Measurements from ENCODE around the gene NCOR2. TPM values are rescaled to one million over a fixed set of nuclear protein-coding genes. Genes with fewer than 3 reads are reported as not detected.

Gene NCOR2
- total RNA-seq, 8 experiments from 2014 or later = 17.9 to 125 (median 24.7) TPM

DNA sequence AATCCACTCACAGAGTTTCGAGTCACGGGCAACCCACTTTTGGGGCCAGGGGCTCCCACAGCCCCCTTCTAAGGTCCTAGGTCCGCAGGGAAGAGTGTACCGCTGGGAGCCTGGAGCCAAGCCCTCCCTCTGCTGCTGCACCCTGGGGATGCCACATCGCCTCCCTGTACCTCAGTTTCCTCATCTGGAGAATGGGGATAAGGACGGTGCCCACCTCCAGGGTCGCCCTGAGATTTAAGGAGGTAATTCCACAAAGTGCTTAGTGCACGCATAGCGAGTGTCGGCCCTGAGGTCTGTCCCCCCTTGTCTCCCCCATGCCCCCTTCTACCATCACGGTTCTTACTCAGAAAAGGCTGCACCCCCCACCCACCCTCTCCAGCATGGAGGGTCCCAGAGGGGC lies 35.5 kb downstream of the NCOR2 start:
- 80% methylated on average over 1 of the region's 11 CpGs; no CpG with 5 or more reads in 9 of the 10 experiments for WGBS, 10 experiments

DNA sequence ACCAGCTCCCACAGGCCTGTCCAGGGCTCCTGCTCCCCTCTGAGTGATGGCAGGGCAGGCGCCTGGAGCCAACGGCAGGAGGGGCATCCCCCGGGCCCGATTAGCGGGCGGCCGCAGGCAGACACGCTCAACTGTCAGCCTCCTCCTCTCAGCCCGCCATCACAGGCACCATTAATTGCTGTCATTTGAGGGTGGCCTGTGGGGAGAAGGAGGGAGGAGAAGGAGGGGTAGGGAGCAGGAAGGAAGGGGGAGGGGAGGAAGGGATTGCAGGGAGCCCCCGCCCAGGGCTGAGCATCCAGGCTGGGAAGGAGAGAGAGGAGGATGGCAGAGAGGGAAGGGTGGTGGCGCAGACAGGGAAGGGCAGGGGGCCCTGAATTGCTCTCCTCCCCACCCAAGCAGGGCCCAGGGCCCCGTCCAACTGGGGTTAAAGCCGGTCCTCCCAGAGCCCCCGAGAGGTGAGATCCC lies 36.1 kb downstream of the NCOR2 start:
- in situ Hi-C loops (cut with MboI; ENCODE audit: low pct_unique_long_range_greater_than_20kb in 2 of 9, low sequenced_read_pairs in 9 of 9, unreplicated experiment in 9 of 9) = loop anchor here in 1 of 9 experiments (25.0 kb wide), 1 partner anchor 206 kb away; no protein-coding TSS in a partner anchor
- Histone ChIP-seq H3K4me1 (replicated peaks in 1 of 2) (peaks cover 38 to 41% of the 10 kb centered on the region in 2 donors), H3K27ac (peak overlapping the region; percentile 72 to 90), H3K4me3 (no peak overlapping the region)
- WGBS, 10 experiments = 0% methylated on average over 2 of the region's 14 CpGs; no CpG with 5 or more reads in 9 of the 10 experiments
- ATAC-seq (replicated peaks in 6 of 8) = peak in 5 of 8 experiments; percentile 73 to 82 (median 75)

More for the DNA sequence above, 35.5 kb downstream of the NCOR2 start:
- no peak for ATAC-seq (replicated peaks in 6 of 8)
- Histone ChIP-seq H3K4me3 (no peak overlapping the region), H3K27ac (peak overlapping the region; percentile 72 to 90), H3K4me1 (replicated peaks in 1 of 2) (peaks cover 42 to 44% of the 10 kb centered on the region in 2 donors)
- in situ Hi-C loops (cut with MboI; ENCODE audit: low pct_unique_long_range_greater_than_20kb in 2 of 9, low sequenced_read_pairs in 9 of 9, unreplicated experiment in 9 of 9) = loop anchor here in 1 of 9 experiments (25.0 kb wide), 1 partner anchor 205 kb away; no protein-coding TSS in a partner anchor

DNA sequence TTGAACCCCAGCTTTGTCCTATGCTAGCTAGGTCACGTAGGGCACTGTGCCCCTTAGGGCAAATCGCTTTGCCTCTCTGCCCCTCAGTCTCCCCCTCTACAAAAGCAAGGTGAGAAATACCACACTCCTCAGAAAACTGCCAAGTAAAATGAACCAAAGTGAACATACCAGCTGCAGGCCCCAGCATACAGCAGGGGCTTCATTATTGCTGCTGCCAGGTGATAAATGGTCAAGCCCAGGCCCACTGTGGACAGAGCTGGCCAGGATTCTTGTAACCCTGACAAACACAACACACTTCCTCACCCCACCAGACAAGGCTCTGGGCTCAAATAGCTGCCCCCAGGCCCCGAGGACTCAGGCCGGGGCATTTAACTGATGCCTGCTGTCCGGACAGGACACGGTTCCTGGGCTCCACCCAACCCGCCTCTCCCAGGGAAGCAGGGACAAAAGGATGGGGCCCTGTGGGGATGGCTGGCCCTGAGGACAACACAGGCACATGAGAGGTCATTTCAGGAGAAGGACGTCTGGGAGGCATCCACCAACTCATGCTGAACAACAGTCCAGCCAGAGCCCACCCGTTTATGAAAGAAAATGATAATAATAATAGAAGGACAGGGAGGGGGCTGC lies 36.7 kb downstream of the NCOR2 start:
- Histone ChIP-seq H3K4me1 (replicated peaks in 1 of 2) (peaks cover 38 to 41% of the 10 kb centered on the region in 2 donors), H3K27ac (peak overlapping the region; percentile 72 to 90), H3K4me3 (no peak overlapping the region)
- peak in 4 of 8 experiments; percentile 32 to 49 (median 36) for ATAC-seq (replicated peaks in 6 of 8)
- WGBS, 10 experiments = 80 to 100% (median 90%) methylated on average over 1 to 2 of the region's 9 CpGs; no CpG with 5 or more reads in 6 of the 10 experiments
- in situ Hi-C loops (cut with MboI; ENCODE audit: low pct_unique_long_range_greater_than_20kb in 2 of 9, low sequenced_read_pairs in 9 of 9, unreplicated experiment in 9 of 9) = loop anchor here in 1 of 9 experiments (25.0 kb wide), 1 partner anchor 207 kb away; no protein-coding TSS in a partner anchor

DNA sequence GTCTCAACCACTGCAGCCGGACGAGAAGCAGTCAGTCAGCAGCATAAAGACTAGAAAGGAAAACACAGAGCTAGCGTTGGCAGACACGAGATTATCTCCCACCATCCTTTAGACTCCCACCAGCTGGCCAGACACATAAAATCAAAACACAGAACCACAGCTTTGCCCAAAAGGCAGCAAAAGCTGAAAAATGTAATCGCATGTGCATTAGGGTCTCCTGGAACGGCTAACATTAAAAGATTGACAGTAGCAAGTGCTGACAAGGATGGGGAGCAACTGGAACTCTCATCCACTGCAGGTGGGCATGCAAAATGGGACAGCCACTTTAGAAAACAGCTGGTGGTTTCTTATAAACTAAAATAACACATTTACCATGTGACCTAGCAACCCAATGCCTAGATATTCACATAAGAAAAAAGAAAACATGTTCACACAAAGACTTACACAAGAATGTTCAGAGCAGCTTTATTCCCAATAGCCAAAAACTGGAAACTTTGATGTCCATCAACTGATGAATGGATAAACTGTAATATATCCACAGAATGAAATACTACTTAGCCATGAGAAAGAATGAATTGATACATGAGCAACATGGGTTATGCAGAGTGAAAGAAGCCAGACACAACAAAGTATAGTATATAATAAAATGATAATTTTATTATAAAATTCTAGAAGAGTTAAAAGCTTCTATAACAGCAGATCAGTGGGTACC lies 37.7 kb downstream of the NCOR2 start:
- Histone ChIP-seq H3K4me3 (no peak overlapping the region), H3K27ac (no peak overlapping the region), H3K4me1 (replicated peaks in 1 of 2) (peaks cover 38 to 41% of the 10 kb centered on the region in 2 donors)
- in situ Hi-C loops (cut with MboI; ENCODE audit: low pct_unique_long_range_greater_than_20kb in 2 of 9, low sequenced_read_pairs in 9 of 9, unreplicated experiment in 9 of 9) = loop anchor here in 1 of 9 experiments (25.0 kb wide), 1 partner anchor 208 kb away; no protein-coding TSS in a partner anchor
- 70 to 100% (median 94%) methylated on average over 2 to 6 of the region's 6 CpGs; no CpG with 5 or more reads in 3 of the 10 experiments for WGBS, 10 experiments
- no peak for ATAC-seq (replicated peaks in 6 of 8)

DNA sequence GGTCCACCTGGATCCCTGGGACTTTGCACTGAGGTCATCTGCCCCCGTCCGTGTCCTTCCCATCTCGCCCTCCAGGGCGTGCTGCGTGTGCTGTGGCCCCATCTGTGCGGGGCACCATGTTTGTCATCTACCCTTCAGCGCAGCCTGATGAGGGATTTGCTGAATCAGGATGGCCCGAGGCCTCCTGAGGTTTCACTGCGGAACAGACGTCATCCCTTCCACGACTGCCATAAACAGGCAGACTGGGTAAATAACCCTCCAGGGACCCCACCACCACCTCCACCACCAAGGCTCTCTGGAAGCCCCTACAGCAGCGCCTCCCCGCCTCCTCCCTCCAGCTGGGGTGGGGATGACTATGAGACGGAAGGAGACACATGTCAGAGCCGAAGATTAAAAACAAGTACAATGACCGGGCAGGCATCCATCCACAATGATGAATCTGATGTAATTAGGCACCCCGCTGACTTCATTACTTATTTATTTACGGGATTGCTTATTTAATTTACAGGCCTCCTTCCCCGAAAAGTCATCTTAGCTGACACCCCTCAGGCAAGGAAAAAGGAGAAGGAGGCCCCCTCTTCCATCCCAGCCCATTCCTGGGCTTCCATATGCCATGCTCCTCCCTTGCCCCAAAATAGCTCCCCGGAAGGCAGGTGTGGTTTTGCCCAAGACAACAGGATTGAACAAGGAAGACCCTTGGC lies 39.4 kb downstream of the NCOR2 start:
- peak; percentile 25 to 75 (median 69) for ATAC-seq (replicated peaks in 6 of 8)
- WGBS, 10 experiments = 24 to 60% (median 43%) methylated on average over 2 to 7 of the region's 20 CpGs; no CpG with 5 or more reads in 4 of the 10 experiments

DNA sequence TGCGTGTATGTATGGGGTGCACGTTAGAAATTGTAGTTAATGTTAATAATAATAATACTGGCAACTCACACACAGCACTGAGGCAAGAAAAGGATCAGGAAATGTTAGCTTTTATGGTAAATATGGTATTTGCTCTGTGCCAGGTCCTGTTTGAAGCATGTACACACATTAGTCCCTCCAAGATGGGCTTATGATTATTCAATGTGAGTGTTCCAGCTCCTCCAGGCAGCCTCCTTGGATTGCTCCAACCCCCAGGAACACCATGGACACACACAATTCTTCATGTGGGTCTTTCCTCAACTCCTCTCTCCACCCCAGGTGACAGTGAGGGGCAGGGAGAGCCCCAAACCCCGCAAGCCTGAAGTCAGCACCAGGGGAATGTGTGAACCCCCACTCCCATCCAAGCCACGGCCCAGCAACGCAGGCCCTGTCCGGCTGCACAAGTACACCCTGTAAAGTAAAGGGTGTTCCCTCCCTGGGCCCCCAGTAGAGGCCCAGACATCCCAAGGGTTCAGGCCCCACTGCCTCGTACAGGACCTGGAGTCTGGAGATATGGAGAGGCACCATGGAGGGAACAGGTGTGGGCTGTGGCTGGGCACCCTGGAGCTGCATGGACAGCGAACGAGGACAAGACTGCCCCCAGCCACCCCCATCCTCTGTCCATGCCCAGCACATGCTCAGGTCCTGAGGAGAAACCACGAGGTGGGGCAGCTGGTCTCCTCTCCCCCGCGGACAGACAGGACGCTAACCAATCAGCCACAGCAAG lies 41.3 kb downstream of the NCOR2 start:
- H3K27ac ChIP-seq = no peak overlapping the region
- no peak overlapping the region for H3K4me3 ChIP-seq
- H3K4me1 ChIP-seq (replicated peaks in 1 of 2) = peaks cover 17 to 24% of the 10 kb centered on the region in 2 donors
- WGBS, 10 experiments = 60 to 100% (median 84%) methylated on average over 1 to 4 of the region's 13 CpGs; no CpG with 5 or more reads in 5 of the 10 experiments
- ATAC-seq (replicated peaks in 6 of 8) = no peak
- in situ Hi-C loops (cut with MboI; ENCODE audit: low pct_unique_long_range_greater_than_20kb in 2 of 9, low sequenced_read_pairs in 9 of 9, unreplicated experiment in 9 of 9) = loop anchor here in 1 of 9 experiments (25.0 kb wide), 1 partner anchor 211 kb away; no protein-coding TSS in a partner anchor

More for the DNA sequence above, 39.4 kb downstream of the NCOR2 start:
- no peak overlapping the region for H3K4me3 ChIP-seq
- in situ Hi-C loops (cut with MboI; ENCODE audit: low pct_unique_long_range_greater_than_20kb in 2 of 9, low sequenced_read_pairs in 9 of 9, unreplicated experiment in 9 of 9) = loop anchor here in 1 of 9 experiments (25.0 kb wide), 1 partner anchor 209 kb away; no protein-coding TSS in a partner anchor
- peak overlapping the region; percentile 80 to 81 for H3K27ac ChIP-seq
- peaks cover 32 to 35% of the 10 kb centered on the region in 2 donors for H3K4me1 ChIP-seq (replicated peaks in 1 of 2)

DNA sequence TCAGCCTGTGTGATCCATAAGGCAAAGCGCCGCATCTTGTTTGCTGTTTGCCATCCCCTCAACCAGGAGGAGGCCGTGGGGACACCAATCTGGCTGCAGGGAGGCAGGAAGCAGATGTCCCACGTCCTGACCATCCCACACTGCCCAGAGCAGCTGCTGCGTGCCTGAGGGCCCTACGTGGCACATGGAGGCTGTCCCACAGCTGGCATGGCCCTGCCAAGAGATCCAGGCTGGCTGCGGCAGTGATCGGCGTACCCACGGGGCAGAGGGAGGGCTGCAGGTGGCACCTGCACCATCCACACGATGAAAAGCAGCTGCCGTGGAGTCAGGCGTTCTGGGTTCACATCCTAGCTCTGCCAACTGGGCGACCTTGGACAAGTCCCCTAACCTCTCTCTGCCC lies 42.0 kb downstream of the NCOR2 start:
- H3K4me3 ChIP-seq = no peak overlapping the region
- peak in 1 of 8 experiments; percentile 10 for ATAC-seq (replicated peaks in 6 of 8)
- H3K27ac ChIP-seq = no peak overlapping the region
- peaks cover 15 to 17% of the 10 kb centered on the region in 2 donors for H3K4me1 ChIP-seq (replicated peaks in 1 of 2)
- 73 to 100% (median 85%) methylated on average over 2 to 11 of the region's 14 CpGs; no CpG with 5 or more reads in 2 of the 10 experiments for WGBS, 10 experiments
- in situ Hi-C loops (cut with MboI; ENCODE audit: low pct_unique_long_range_greater_than_20kb in 2 of 9, low sequenced_read_pairs in 9 of 9, unreplicated experiment in 9 of 9) = loop anchor here in 1 of 9 experiments (25.0 kb wide), 1 partner anchor 212 kb away; no protein-coding TSS in a partner anchor

DNA sequence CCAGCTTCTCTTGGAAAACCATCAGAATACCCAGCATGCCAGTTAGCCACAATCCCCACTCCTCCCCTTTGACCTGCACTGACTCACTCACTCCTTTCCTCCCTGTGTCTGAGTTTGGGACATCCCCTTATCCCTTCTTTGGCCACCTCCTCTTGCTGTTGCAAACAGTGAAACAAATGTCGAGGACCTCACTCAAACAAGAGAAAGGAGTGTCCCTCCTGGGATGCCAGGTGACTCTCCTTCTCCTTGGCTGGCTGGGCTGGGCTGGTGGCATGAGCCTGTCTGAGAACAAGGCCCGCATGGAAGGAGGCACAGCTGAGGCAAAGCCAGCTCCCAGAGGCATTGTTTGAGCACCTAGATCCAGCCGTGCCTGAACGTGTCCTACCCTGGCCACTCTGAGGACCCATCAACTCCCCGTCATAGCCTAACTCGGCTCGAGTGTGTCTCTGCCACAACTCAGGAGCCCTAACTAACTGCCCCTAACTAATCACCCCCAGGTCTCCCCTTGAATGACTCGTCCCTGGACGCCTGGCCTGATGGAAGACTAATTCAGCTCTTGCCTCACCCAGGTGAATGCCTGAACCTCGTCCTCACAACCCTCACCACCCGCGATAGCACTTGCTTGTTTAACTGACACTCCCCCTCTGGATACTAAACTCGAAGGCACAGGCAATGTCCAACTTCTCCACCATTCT lies 43.0 kb downstream of the NCOR2 start:
- Histone ChIP-seq H3K4me1 (replicated peaks in 1 of 2) (peaks cover 19 to 22% of the 10 kb centered on the region in 2 donors), H3K4me3 (no peak overlapping the region), H3K27ac (no peak overlapping the region)
- in situ Hi-C loops (cut with MboI; ENCODE audit: low pct_unique_long_range_greater_than_20kb in 2 of 9, low sequenced_read_pairs in 9 of 9, unreplicated experiment in 9 of 9) = no loop called here
- WGBS, 10 experiments = 53 to 100% (median 91%) methylated on average over 1 to 10 of the region's 13 CpGs; no CpG with 5 or more reads in 1 of the 10 experiments
- peak in 2 of 8 experiments; percentile 5 to 11 for ATAC-seq (replicated peaks in 6 of 8)

DNA sequence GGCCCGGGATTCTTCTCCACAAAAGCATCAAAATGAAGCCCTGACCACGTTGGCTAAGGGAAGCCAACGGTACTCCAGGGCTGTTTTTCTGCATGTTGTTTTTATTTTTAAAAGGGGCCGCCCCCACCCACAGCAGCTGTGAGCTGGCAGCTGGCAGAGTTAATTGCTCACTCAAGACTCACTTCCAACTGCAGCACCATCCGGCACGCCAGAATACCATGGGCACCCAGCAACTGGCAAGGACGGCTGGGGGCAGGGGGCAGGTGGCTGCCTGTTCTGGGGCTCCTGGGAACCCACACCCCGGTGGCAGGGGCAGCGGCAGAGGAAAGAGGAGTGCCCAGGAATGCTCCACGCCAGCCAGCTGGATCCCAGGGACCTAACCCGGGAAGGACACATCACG lies 44.3 kb downstream of the NCOR2 start:
- WGBS, 10 experiments = 6 to 100% (median 54%) methylated on average over 1 to 6 of the region's 12 CpGs; no CpG with 5 or more reads in 4 of the 10 experiments
- in situ Hi-C loops (cut with MboI; ENCODE audit: low pct_unique_long_range_greater_than_20kb in 2 of 9, low sequenced_read_pairs in 9 of 9, unreplicated experiment in 9 of 9) = no loop called here
- H3K4me3 ChIP-seq = no peak overlapping the region

DNA sequence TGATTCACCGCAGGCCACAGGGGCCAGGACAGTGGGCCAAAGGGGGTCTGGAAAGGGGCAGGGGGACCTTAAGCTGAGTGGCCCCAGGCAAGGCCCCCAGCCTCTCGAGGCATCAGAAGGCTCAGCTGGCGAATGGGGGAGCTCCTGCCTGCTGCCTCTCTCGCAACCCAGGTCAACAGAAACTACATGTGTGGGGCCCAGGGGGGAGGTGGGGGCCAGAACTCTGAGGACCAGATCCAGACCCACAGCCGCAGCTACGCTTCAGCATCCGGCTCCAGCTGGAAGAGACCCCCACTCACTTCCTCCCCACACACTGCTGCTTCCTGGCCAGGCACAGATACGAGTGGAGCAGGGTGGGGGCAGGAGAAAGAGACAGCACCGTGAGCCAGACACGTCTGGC lies 46.5 kb downstream of the NCOR2 start:
- H3K4me3 ChIP-seq = no peak overlapping the region
- H3K27ac ChIP-seq = no peak overlapping the region
- H3K4me1 ChIP-seq (replicated peaks in 1 of 2) = peaks cover 37 to 38% of the 10 kb centered on the region in 2 donors
- ATAC-seq (replicated peaks in 6 of 8) = no peak
- in situ Hi-C loops (cut with MboI; ENCODE audit: low pct_unique_long_range_greater_than_20kb in 2 of 9, low sequenced_read_pairs in 9 of 9, unreplicated experiment in 9 of 9) = no loop called here
- 100% methylated on average over 2 of the region's 10 CpGs; no CpG with 5 or more reads in 9 of the 10 experiments for WGBS, 10 experiments

More for the DNA sequence above, 44.3 kb downstream of the NCOR2 start:
- H3K27ac ChIP-seq = no peak overlapping the region
- H3K4me1 ChIP-seq (replicated peaks in 1 of 2) = peaks cover 26 to 28% of the 10 kb centered on the region in 2 donors
- ATAC-seq (replicated peaks in 6 of 8) = no peak

DNA sequence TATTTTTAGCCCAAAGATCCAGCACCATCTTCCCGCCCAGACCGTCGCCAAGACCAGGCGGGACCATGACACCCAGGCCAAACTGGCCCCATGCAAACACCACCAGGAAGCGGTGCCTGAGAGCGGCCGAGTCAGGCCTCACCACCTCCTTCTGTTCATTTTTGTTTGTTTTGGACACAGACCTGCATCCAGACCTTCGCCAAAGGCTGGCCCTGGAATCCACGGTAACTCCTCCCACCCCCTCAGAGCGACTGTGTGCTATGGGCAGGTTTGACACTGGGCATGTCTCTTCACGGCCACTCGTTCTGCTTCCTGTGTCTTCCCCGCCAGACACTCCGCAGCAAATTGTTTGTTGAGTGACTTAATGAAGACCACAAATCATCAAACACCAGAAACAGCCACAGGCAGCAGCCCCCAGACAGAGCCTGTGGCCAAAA lies 47.1 kb downstream of the NCOR2 start:
- in situ Hi-C loops (cut with MboI; ENCODE audit: low pct_unique_long_range_greater_than_20kb in 2 of 9, low sequenced_read_pairs in 9 of 9, unreplicated experiment in 9 of 9) = no loop called here
- Histone ChIP-seq H3K4me3 (no peak overlapping the region), H3K4me1 (replicated peaks in 1 of 2) (peaks cover 37 to 40% of the 10 kb centered on the region in 2 donors), H3K27ac (peak overlapping the region in 1 of 2 donors; percentile 98)
- no peak for ATAC-seq (replicated peaks in 6 of 8)
- 40 to 100% (median 80%) methylated on average over 1 to 10 of the region's 14 CpGs; no CpG with 5 or more reads in 5 of the 10 experiments for WGBS, 10 experiments

All from motor neuron (in vitro differentiated cells).